ENCODE measurements around the gene BBX. TPM values are rescaled to one million over a fixed set of nuclear protein-coding genes. Genes with fewer than 3 reads are reported as not detected.

BBX gene
- total RNA-seq, 6 donors from 2014 or later: 35.0 to 65.0 (median 42.8) TPM

- H3K9me3 ChIP-seq: no peaks in the 10 kb centered on the region
- no peak for ATAC-seq (ENCODE audit: low FRiP score in 2 of 2)
- H3K27me3 ChIP-seq: no peaks in the 10 kb centered on the region
Measured at GRCh38 chr3:107496855-107497254, 25.9 kb upstream of the BBX start.

GRCh38 chr3:107498646-107499045 is 24.1 kb upstream of the BBX start:
- DNase-seq: no peak
- H3K27me3 ChIP-seq: no peaks in the 10 kb centered on the region
- ATAC-seq (ENCODE audit: low FRiP score in 2 of 2): no peak
- 74 to 82% methylated on average over 4 of the region's 4 CpGs for WGBS, 2 donors
- no peaks in the 10 kb centered on the region for H3K36me3 ChIP-seq
- no peaks in the 10 kb centered on the region for H3K4me1 ChIP-seq
- no peak for TF ChIP-seq EP300 (IDR thresholded peaks at IDR 0.05)
- H3K27ac ChIP-seq: no peak overlapping the region
- H3K4me3 ChIP-seq: no peak overlapping the region
- H3K9me3 ChIP-seq: no peaks in the 10 kb centered on the region

More at GRCh38 chr3:107496855-107497254, 25.9 kb upstream of the BBX start:
- no peaks in the 10 kb centered on the region for H3K4me1 ChIP-seq
- 91 to 96% methylated on average over 3 of the region's 3 CpGs for WGBS, 2 donors
- no peak for TF ChIP-seq CTCF (IDR thresholded peaks at IDR 0.05)
- TF ChIP-seq POLR2A (IDR thresholded peaks at IDR 0.05): no peak
- no peak for TF ChIP-seq POLR2AphosphoS5 (IDR thresholded peaks at IDR 0.05)
- no peak for TF ChIP-seq EP300 (IDR thresholded peaks at IDR 0.05)
- no peak overlapping the region for H3K4me3 ChIP-seq
- no peak overlapping the region for H3K27ac ChIP-seq
- no peaks in the 10 kb centered on the region for H3K36me3 ChIP-seq
- no peak for DNase-seq

DNA sequence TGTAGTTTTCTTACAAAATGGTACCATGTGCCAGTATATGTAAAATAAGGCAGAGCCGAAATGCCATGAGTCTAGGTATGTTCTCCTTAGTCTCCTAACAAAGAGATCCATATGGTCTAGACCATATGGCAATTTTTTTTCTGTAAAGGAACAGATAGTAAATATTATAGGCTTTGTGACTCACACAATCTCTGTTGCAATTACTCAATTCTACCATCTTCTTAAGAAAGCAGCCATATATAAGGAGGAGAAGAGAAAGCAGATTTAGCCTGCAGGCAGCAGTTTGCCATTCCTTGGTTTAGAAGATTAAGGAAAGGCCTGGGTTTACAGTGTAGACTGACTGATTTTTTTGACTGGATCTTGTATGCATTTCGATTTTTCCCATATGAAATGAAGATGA is 16.3 kb upstream of the BBX start:
- Histone ChIP-seq H3K4me1 (no peaks in the 10 kb centered on the region), H3K4me3 (no peak overlapping the region), H3K36me3 (no peaks in the 10 kb centered on the region), H3K9me3 (no peaks in the 10 kb centered on the region), H3K27me3 (no peaks in the 10 kb centered on the region), H3K27ac (no peak overlapping the region)
- 83 to 95% methylated on average over 2 of the region's 2 CpGs for WGBS, 2 donors
- DNase-seq (no peak), ATAC-seq (ENCODE audit: low FRiP score in 2 of 2) (no peak)
- TF ChIP-seq POLR2A (IDR thresholded peaks at IDR 0.05): no peak
- TF ChIP-seq EP300 (IDR thresholded peaks at IDR 0.05): no peak
- no peak for TF ChIP-seq CTCF (IDR thresholded peaks at IDR 0.05)
- no peak for TF ChIP-seq POLR2AphosphoS5 (IDR thresholded peaks at IDR 0.05)

DNA sequence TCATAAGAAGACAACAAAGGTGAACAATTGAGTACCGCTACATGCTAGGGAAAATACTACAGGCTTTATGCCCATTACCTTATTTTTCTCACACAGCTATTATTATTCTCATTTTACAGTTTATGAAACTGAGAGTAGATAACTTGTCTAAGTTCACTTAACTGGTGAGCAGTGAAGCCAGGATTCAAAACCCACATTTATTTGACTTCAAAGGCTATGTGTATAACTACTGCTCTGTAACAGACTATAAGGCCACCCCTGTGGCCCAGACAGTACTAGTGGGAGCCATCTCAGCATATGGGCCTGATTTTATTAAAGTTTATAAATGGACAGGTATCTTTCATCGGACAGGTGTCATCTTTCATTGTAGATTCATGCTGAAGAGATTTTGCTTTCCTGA is 14.4 kb upstream of the BBX start:
- no peak for DNase-seq
- Histone ChIP-seq H3K27ac (no peak overlapping the region), H3K4me3 (no peak overlapping the region), H3K36me3 (no peaks in the 10 kb centered on the region), H3K9me3 (no peaks in the 10 kb centered on the region), H3K27me3 (no peaks in the 10 kb centered on the region), H3K4me1 (no peaks in the 10 kb centered on the region)
- no peak for ATAC-seq (ENCODE audit: low FRiP score in 2 of 2)
- TF ChIP-seq POLR2AphosphoS5 (IDR thresholded peaks at IDR 0.05): no peak
- no peak for TF ChIP-seq CTCF (IDR thresholded peaks at IDR 0.05)
- TF ChIP-seq POLR2A (IDR thresholded peaks at IDR 0.05): no peak
- no peak for TF ChIP-seq EP300 (IDR thresholded peaks at IDR 0.05)
- WGBS, 2 donors: 96 to 98% methylated on average over 2 of the region's 2 CpGs

- ATAC-seq (ENCODE audit: low FRiP score in 2 of 2) (no peak), DNase-seq (no peak)
- Histone ChIP-seq H3K27me3 (no peaks in the 10 kb centered on the region), H3K4me3 (no peak overlapping the region), H3K27ac (no peak overlapping the region), H3K4me1 (no peaks in the 10 kb centered on the region), H3K36me3 (no peaks in the 10 kb centered on the region), H3K9me3 (no peaks in the 10 kb centered on the region)
- TF ChIP-seq POLR2A (IDR thresholded peaks at IDR 0.05) (no peak), CTCF (IDR thresholded peaks at IDR 0.05) (no peak), POLR2AphosphoS5 (IDR thresholded peaks at IDR 0.05) (no peak), EP300 (IDR thresholded peaks at IDR 0.05) (no peak)
- 84 to 92% methylated on average over 1 of the region's 1 CpG for WGBS, 2 donors
Measured at GRCh38 chr3:107512108-107512507, 10.7 kb upstream of the BBX start.

Measured in upper lobe of left lung (tissue), 6 donors.